Endothelial cell of umbilical vein (primary cell): ENCODE results near the gene FOXL2NB.

Experiments used
- EZH2 ChIP-seq: IDR thresholded peaks from 2 replicates; pipeline ENCODE4 v1.6.1; 2012; ENCODE audit warnings: borderline replicate concordance, low read depth, mild to moderate bottlenecking, moderate library complexity, low read length, inconsistent platforms; ENCODE audit not compliant: severe bottlenecking
- JUN ChIP-seq: IDR thresholded peaks from 2 replicates; pipeline ENCODE4 v1.6.1; 2011; ENCODE audit warnings: borderline replicate concordance, low read depth; ENCODE audit not compliant: insufficient read length, insufficient read depth
- MYC ChIP-seq: IDR thresholded peaks from one replicate; pipeline ENCODE4 v1.6.1; 2011; ENCODE audit warnings: mild to moderate bottlenecking, low read depth, low read length
- POLR2A ChIP-seq: IDR thresholded peaks from 2 replicates; pipeline ENCODE4 v1.6.1; 2012; ENCODE audit warnings: low read depth, mild to moderate bottlenecking, control low read depth, low read length
- POLR2AphosphoS5 ChIP-seq: IDR thresholded peaks from 2 replicates; pipeline ENCODE4 v1.6.1; 2012; ENCODE audit warnings: low read depth, mild to moderate bottlenecking, control low read depth, low read length, moderate library complexity; ENCODE audit not compliant: insufficient read depth
- TF ChIP-seq, protein P1 (sequence below), 2 donors: IDR thresholded peaks; 1 replicate in 1 of 2; 2 replicates in 1 of 2; pipeline ENCODE4 v1.5.1; 2011; ENCODE audit warnings: low read length in 2 of 2, mild to moderate bottlenecking in 2 of 2, moderate library complexity in 2 of 2, control low read depth in 1 of 2, inconsistent platforms in 1 of 2, low read depth in 1 of 2; ENCODE audit not compliant: insufficient read depth in 1 of 2; ENCODE audit errors: extremely low read depth in 1 of 2

GRCh38 chr3:138946663-138947494 is at the start of gene FOXL2NB, which contains the start of gene FOXL2:
- TF ChIP-seq EZH2 (peak; percentile 88), POLR2A (no peak), JUN (no peak), MYC (no peak), POLR2AphosphoS5 (no peak)
- TF ChIP-seq, protein P1, sequence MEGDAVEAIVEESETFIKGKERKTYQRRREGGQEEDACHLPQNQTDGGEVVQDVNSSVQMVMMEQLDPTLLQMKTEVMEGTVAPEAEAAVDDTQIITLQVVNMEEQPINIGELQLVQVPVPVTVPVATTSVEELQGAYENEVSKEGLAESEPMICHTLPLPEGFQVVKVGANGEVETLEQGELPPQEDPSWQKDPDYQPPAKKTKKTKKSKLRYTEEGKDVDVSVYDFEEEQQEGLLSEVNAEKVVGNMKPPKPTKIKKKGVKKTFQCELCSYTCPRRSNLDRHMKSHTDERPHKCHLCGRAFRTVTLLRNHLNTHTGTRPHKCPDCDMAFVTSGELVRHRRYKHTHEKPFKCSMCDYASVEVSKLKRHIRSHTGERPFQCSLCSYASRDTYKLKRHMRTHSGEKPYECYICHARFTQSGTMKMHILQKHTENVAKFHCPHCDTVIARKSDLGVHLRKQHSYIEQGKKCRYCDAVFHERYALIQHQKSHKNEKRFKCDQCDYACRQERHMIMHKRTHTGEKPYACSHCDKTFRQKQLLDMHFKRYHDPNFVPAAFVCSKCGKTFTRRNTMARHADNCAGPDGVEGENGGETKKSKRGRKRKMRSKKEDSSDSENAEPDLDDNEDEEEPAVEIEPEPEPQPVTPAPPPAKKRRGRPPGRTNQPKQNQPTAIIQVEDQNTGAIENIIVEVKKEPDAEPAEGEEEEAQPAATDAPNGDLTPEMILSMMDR (IDR thresholded peaks at IDR 0.05; ENCODE audit: extremely low read depth in 1 of 2, insufficient read depth in 1 of 2, low read depth in 1 of 2, low read length in 2 of 2), result no peak
